B cell (primary cell): ENCODE data around the gene EGLN1. TPM values are rescaled to one million over a fixed set of nuclear protein-coding genes. Genes with fewer than 3 reads are reported as not detected.

Experiments used
- ATAC-seq: fragments of 200-7000 bp; cut with Tn5 transposase; one replicate; pipeline ENCODE4 v1.10.0; 2021; ENCODE audit warnings: low read depth, mild to moderate bottlenecking, moderate number of reproducible peaks, moderate library complexity
- CTCF ChIA-PET: fragments of 350-600 bp; sonication (Branson Sonifier 250); formaldehyde crosslinking; loops from one replicate; lab custom pipeline; 2021; ENCODE audit warnings: antibody characterized with exemption, inconsistent platforms; lab: Charles Lee
- POLR2A ChIA-PET: fragments of 350-600 bp; sonication (Branson Sonifier 250); formaldehyde crosslinking; loops from one replicate; lab custom pipeline; 2021; ENCODE audit warnings: antibody characterized with exemption; lab: Charles Lee
- DNase-seq: peaks from one replicate; pipeline ENCODE4 v3.0.0; 2013
- H2AFZ ChIP-seq: 2 replicates; pipeline ENCODE4 v1.6.1; 2012; ENCODE audit warnings: mild to moderate bottlenecking, low read depth, low read length; ENCODE audit not compliant: insufficient read depth, poor library complexity, severe bottlenecking
- H3K27ac ChIP-seq, 2 donors: 1 replicate in 1 of 2; 2 replicates in 1 of 2; pipeline ENCODE4 v1.5.1; 2012 to 2013; ENCODE audit warnings: low read length in 2 of 2, mild to moderate bottlenecking in 2 of 2, moderate library complexity in 1 of 2
- H3K27me3 ChIP-seq, 4 experiments: fragments of 200-600 bp in 1 of 4; sonication (generic) in 1 of 4; replicated peaks in 1 of 4; 1 replicate in 2 of 4; 2 replicates in 2 of 4; pipeline versions ENCODE4 v1.6.1 to v1.7.0; 2013 to 2016; ENCODE audit warnings: low read length in 3 of 4, mild to moderate bottlenecking in 2 of 4, mixed read lengths in 1 of 4, moderate library complexity in 1 of 4; ENCODE audit not compliant: insufficient read depth in 4 of 4, control insufficient read depth in 3 of 4; ENCODE audit errors: control extremely low read depth in 1 of 4
- H3K36me3 ChIP-seq, 2 experiments: replicated peaks in 1 of 2; 1 replicate in 1 of 2; 2 replicates in 1 of 2; pipeline versions ENCODE4 v1.6.1 to v1.7.1; 2013; ENCODE audit warnings: low read length in 1 of 2; ENCODE audit not compliant: insufficient read depth in 2 of 2, control insufficient read depth in 1 of 2; ENCODE audit errors: control extremely low read depth in 1 of 2, extremely low read depth in 1 of 2
- H3K4me1 ChIP-seq, 2 donors: fragments of 200-600 bp in 1 of 2; sonication (generic) in 1 of 2; 1 replicate in 1 of 2; 2 replicates in 1 of 2; pipeline versions ENCODE4 v1.5.1 to v1.6.1; 2013 to 2017; ENCODE audit warnings: low read length in 2 of 2; ENCODE audit not compliant: control insufficient read depth in 2 of 2, insufficient read depth in 2 of 2
- H3K4me2 ChIP-seq: replicated peaks from 2 replicates; pipeline ENCODE3; 2012; ENCODE audit warnings: mild to moderate bottlenecking, low read depth, low read length; ENCODE audit not compliant: poor library complexity, severe bottlenecking
- H3K4me3 ChIP-seq, 5 experiments: fragments of 200-600 bp in 1 of 5; sonication (generic) in 1 of 5; 1 replicate in 3 of 5; 2 replicates in 2 of 5; pipeline versions ENCODE4 v1.5.1 to v1.7.0; 2011 to 2016; ENCODE audit warnings: low read length in 4 of 5, mild to moderate bottlenecking in 4 of 5, low read depth in 2 of 5, control low read depth in 1 of 5, moderate library complexity in 1 of 5; ENCODE audit not compliant: insufficient read depth in 1 of 5; ENCODE audit errors: control extremely low read depth in 1 of 5, extremely low read depth in 1 of 5
- H3K79me2 ChIP-seq: fragments of 200-600 bp; sonication (generic); one replicate; pipeline ENCODE4 v1.6.0; 2016; ENCODE audit warnings: low read length; ENCODE audit not compliant: control insufficient read depth, insufficient read depth
- H3K9ac ChIP-seq: fragments of 200-600 bp; sonication (generic); 2 replicates; pipeline ENCODE4 v1.6.1; 2017; ENCODE audit warnings: mild to moderate bottlenecking, low read length, moderate library complexity
- H3K9me3 ChIP-seq, 3 donors: one replicate each; pipeline versions ENCODE4 v1.6.1 to v1.7.1; 2013; ENCODE audit warnings: low read length in 2 of 3; ENCODE audit not compliant: control insufficient read depth in 2 of 3, insufficient read depth in 1 of 3; ENCODE audit errors: control extremely low read depth in 1 of 3
- H4K20me1 ChIP-seq: 2 replicates; pipeline ENCODE4 v1.6.0; 2012; ENCODE audit warnings: mild to moderate bottlenecking, low read length; ENCODE audit not compliant: insufficient read depth, control insufficient read depth, poor library complexity, severe bottlenecking
- H3K27ac Mint-ChIP-seq: one replicate; pipeline ENCODE4 v1.8.0; 2021; ENCODE audit warnings: mixed read lengths
- H3K27me3 Mint-ChIP-seq: one replicate; pipeline ENCODE4 v1.8.0; 2021; ENCODE audit warnings: mixed read lengths
- H3K4me1 Mint-ChIP-seq: one replicate; pipeline ENCODE4 v1.8.0; 2021; ENCODE audit warnings: mixed read lengths
- H3K4me3 Mint-ChIP-seq: one replicate; pipeline ENCODE4 v1.8.0; 2021; ENCODE audit warnings: mixed read lengths
- H3K9me3 Mint-ChIP-seq: one replicate; pipeline ENCODE4 v1.8.0; 2022; ENCODE audit warnings: mixed read lengths; ENCODE audit not compliant: insufficient read depth
- CTCF ChIP-seq: fragments of 200-600 bp; IDR thresholded peaks from one replicate; pipeline ENCODE4 v1.8.0; 2022; ENCODE audit warnings: antibody characterized with exemption, mild to moderate bottlenecking
- EZH2 ChIP-seq: IDR thresholded peaks from 2 replicates; pipeline ENCODE4 v1.6.1; 2012; ENCODE audit warnings: borderline replicate concordance, low read depth, mild to moderate bottlenecking, moderate library complexity, low read length; ENCODE audit not compliant: insufficient read depth, poor library complexity, severe bottlenecking
- WGBS: methylation state at CpG from one replicate; pipeline ENCODE4 v1.1.5; 2013; ENCODE audit warnings: missing lambda C conversion rate; ENCODE audit not compliant: insufficient coverage; 5-methylcytosine and 5-hydroxymethylcytosine counted together
- intact Hi-C: fragments of 100-400 bp; cut with micrococcal nuclease; formaldehyde crosslinking; loops from one replicate; pipeline ENCODE4 v1.10.0; 2022
- polyA plus RNA-seq: library from polyadenylated mRNA; depleted of rRNA; stranded (reverse); fragments of >200 nt; gene quantifications from 2 replicates; pipeline ENCODE4 v1.2.3, GENCODE V29; 2012
- total RNA-seq, 2 donors: library from RNA; stranded (reverse); fragments of 120-200 nt in 1 of 2; gene quantifications; 1 replicate in 1 of 2; 2 replicates in 1 of 2; pipeline versions ENCODE4 v1.2.3 to v1.2.4, GENCODE V29; 2013 to 2022

The EGLN1 gene
- total and polyA plus RNA-seq, 2 donors (not counting 1 experiment from before 2014, with no cell fraction given) = 7.5 to 18.5 TPM

- TF ChIP-seq EZH2 (no peak), CTCF (no peak)
- H3K9me3 ChIP-seq = no peaks in the 10 kb centered on the region
- no peak for DNase-seq
- no peak overlapping the region for H3K27ac ChIP-seq
- Mint-ChIP-seq H3K27ac (no peak overlapping the region), H3K4me3 (no peak overlapping the region), H3K9me3 (no peaks in the 10 kb centered on the region), H3K27me3 (no peaks in the 10 kb centered on the region), H3K4me1 (peaks cover 54% of the 10 kb centered on the region)
- no peak overlapping the region for H3K9ac ChIP-seq
- ChIA-PET CTCF (no interaction called here), POLR2A (no interaction called here)
- intact Hi-C loops = no loop called here
- H3K4me3 ChIP-seq = no peak overlapping the region
- peaks cover 15% of the 10 kb centered on the region in 2 donors for H3K4me1 ChIP-seq
- H3K4me2 ChIP-seq = no peak overlapping the region
- ATAC-seq = no peak
- no peak overlapping the region for H2AFZ ChIP-seq
- H3K27me3 ChIP-seq = no peaks in the 10 kb centered on the region
- peaks cover 91% of the 10 kb centered on the region for H3K79me2 ChIP-seq
- peaks cover 53% of the 10 kb centered on the region for H4K20me1 ChIP-seq
- peaks cover 2% of the 10 kb centered on the region in 2 experiments for H3K36me3 ChIP-seq
Measured at GRCh38 chr1:231393668-231394067, 28.4 kb downstream of the EGLN1 start.

GRCh38 chr1:231392389-231393131 is 29.5 kb downstream of the EGLN1 start:
- H3K9me3 ChIP-seq = no peaks in the 10 kb centered on the region
- no peak overlapping the region for H3K27ac ChIP-seq
- peaks cover 0 to 2% of the 10 kb centered on the region in 2 experiments for H3K36me3 ChIP-seq
- 85% methylated on average over 1 of the region's 1 CpG for WGBS
- no peak overlapping the region for H3K27ac Mint-ChIP-seq
- ChIA-PET POLR2A (no interaction called here), CTCF (interaction anchor here (1.2 kb wide), 1 partner anchor 28 kb away, joined by 3 read pairs; no protein-coding TSS in a partner anchor)
- peaks cover 60% of the 10 kb centered on the region for H3K4me1 Mint-ChIP-seq
- H3K9me3 Mint-ChIP-seq = no peaks in the 10 kb centered on the region
- H3K9ac ChIP-seq = no peak overlapping the region
- intact Hi-C loops = no loop called here
- H4K20me1 ChIP-seq = peaks cover 51% of the 10 kb centered on the region
- H3K4me3 ChIP-seq = no peak overlapping the region
- ATAC-seq = no peak
- no peak overlapping the region for H3K4me2 ChIP-seq
- no peak overlapping the region for H2AFZ ChIP-seq
- H3K79me2 ChIP-seq = peaks cover 90% of the 10 kb centered on the region
- no peaks in the 10 kb centered on the region for H3K27me3 ChIP-seq
- no peak for DNase-seq
- H3K4me1 ChIP-seq = peaks cover 15 to 19% of the 10 kb centered on the region in 2 donors
- TF ChIP-seq CTCF = no peak
- TF ChIP-seq EZH2 = no peak
- H3K27me3 Mint-ChIP-seq = no peaks in the 10 kb centered on the region
- no peak overlapping the region for H3K4me3 Mint-ChIP-seq
